B cell (primary cell): ENCODE results near the gene TAF1D. TPM values are rescaled to one million over a fixed set of nuclear protein-coding genes. Genes with fewer than 3 reads are reported as not detected.

Experiments used
- ATAC-seq: fragments of 200-7000 bp; cut with Tn5 transposase; one replicate; pipeline ENCODE4 v1.10.0; 2021; ENCODE audit warnings: low read depth, mild to moderate bottlenecking, moderate number of reproducible peaks, moderate library complexity
- CTCF ChIA-PET: fragments of 350-600 bp; sonication (Branson Sonifier 250); formaldehyde crosslinking; loops from one replicate; lab custom pipeline; 2021; ENCODE audit warnings: antibody characterized with exemption, inconsistent platforms; lab: Charles Lee
- POLR2A ChIA-PET: fragments of 350-600 bp; sonication (Branson Sonifier 250); formaldehyde crosslinking; loops from one replicate; lab custom pipeline; 2021; ENCODE audit warnings: antibody characterized with exemption; lab: Charles Lee
- DNase-seq: peaks from one replicate; pipeline ENCODE4 v3.0.0; 2013
- H2AFZ ChIP-seq: 2 replicates; pipeline ENCODE4 v1.6.1; 2012; ENCODE audit warnings: mild to moderate bottlenecking, low read depth, low read length; ENCODE audit not compliant: insufficient read depth, poor library complexity, severe bottlenecking
- H3K27ac ChIP-seq, 2 donors: 1 replicate in 1 of 2; 2 replicates in 1 of 2; pipeline ENCODE4 v1.5.1; 2012 to 2013; ENCODE audit warnings: low read length in 2 of 2, mild to moderate bottlenecking in 2 of 2, moderate library complexity in 1 of 2
- H3K27me3 ChIP-seq, 4 experiments: fragments of 200-600 bp in 1 of 4; sonication (generic) in 1 of 4; replicated peaks in 1 of 4; 1 replicate in 2 of 4; 2 replicates in 2 of 4; pipeline versions ENCODE4 v1.6.1 to v1.7.0; 2013 to 2016; ENCODE audit warnings: low read length in 3 of 4, mild to moderate bottlenecking in 2 of 4, mixed read lengths in 1 of 4, moderate library complexity in 1 of 4; ENCODE audit not compliant: insufficient read depth in 4 of 4, control insufficient read depth in 3 of 4; ENCODE audit errors: control extremely low read depth in 1 of 4
- H3K36me3 ChIP-seq, 2 experiments: replicated peaks in 1 of 2; 1 replicate in 1 of 2; 2 replicates in 1 of 2; pipeline versions ENCODE4 v1.6.1 to v1.7.1; 2013; ENCODE audit warnings: low read length in 1 of 2; ENCODE audit not compliant: insufficient read depth in 2 of 2, control insufficient read depth in 1 of 2; ENCODE audit errors: control extremely low read depth in 1 of 2, extremely low read depth in 1 of 2
- H3K4me1 ChIP-seq, 2 donors: fragments of 200-600 bp in 1 of 2; sonication (generic) in 1 of 2; 1 replicate in 1 of 2; 2 replicates in 1 of 2; pipeline versions ENCODE4 v1.5.1 to v1.6.1; 2013 to 2017; ENCODE audit warnings: low read length in 2 of 2; ENCODE audit not compliant: control insufficient read depth in 2 of 2, insufficient read depth in 2 of 2
- H3K4me2 ChIP-seq: replicated peaks from 2 replicates; pipeline ENCODE3; 2012; ENCODE audit warnings: mild to moderate bottlenecking, low read depth, low read length; ENCODE audit not compliant: poor library complexity, severe bottlenecking
- H3K4me3 ChIP-seq, 5 experiments: fragments of 200-600 bp in 1 of 5; sonication (generic) in 1 of 5; 1 replicate in 3 of 5; 2 replicates in 2 of 5; pipeline versions ENCODE4 v1.5.1 to v1.7.0; 2011 to 2016; ENCODE audit warnings: low read length in 4 of 5, mild to moderate bottlenecking in 4 of 5, low read depth in 2 of 5, control low read depth in 1 of 5, moderate library complexity in 1 of 5; ENCODE audit not compliant: insufficient read depth in 1 of 5; ENCODE audit errors: control extremely low read depth in 1 of 5, extremely low read depth in 1 of 5
- H3K79me2 ChIP-seq: fragments of 200-600 bp; sonication (generic); one replicate; pipeline ENCODE4 v1.6.0; 2016; ENCODE audit warnings: low read length; ENCODE audit not compliant: control insufficient read depth, insufficient read depth
- H3K9ac ChIP-seq: fragments of 200-600 bp; sonication (generic); 2 replicates; pipeline ENCODE4 v1.6.1; 2017; ENCODE audit warnings: mild to moderate bottlenecking, low read length, moderate library complexity
- H3K9me3 ChIP-seq, 3 donors: one replicate each; pipeline versions ENCODE4 v1.6.1 to v1.7.1; 2013; ENCODE audit warnings: low read length in 2 of 3; ENCODE audit not compliant: control insufficient read depth in 2 of 3, insufficient read depth in 1 of 3; ENCODE audit errors: control extremely low read depth in 1 of 3
- H4K20me1 ChIP-seq: 2 replicates; pipeline ENCODE4 v1.6.0; 2012; ENCODE audit warnings: mild to moderate bottlenecking, low read length; ENCODE audit not compliant: insufficient read depth, control insufficient read depth, poor library complexity, severe bottlenecking
- H3K27ac Mint-ChIP-seq: one replicate; pipeline ENCODE4 v1.8.0; 2021; ENCODE audit warnings: mixed read lengths
- H3K27me3 Mint-ChIP-seq: one replicate; pipeline ENCODE4 v1.8.0; 2021; ENCODE audit warnings: mixed read lengths
- H3K4me1 Mint-ChIP-seq: one replicate; pipeline ENCODE4 v1.8.0; 2021; ENCODE audit warnings: mixed read lengths
- H3K4me3 Mint-ChIP-seq: one replicate; pipeline ENCODE4 v1.8.0; 2021; ENCODE audit warnings: mixed read lengths
- H3K9me3 Mint-ChIP-seq: one replicate; pipeline ENCODE4 v1.8.0; 2022; ENCODE audit warnings: mixed read lengths; ENCODE audit not compliant: insufficient read depth
- CTCF ChIP-seq: fragments of 200-600 bp; IDR thresholded peaks from one replicate; pipeline ENCODE4 v1.8.0; 2022; ENCODE audit warnings: antibody characterized with exemption, mild to moderate bottlenecking
- EZH2 ChIP-seq: IDR thresholded peaks from 2 replicates; pipeline ENCODE4 v1.6.1; 2012; ENCODE audit warnings: borderline replicate concordance, low read depth, mild to moderate bottlenecking, moderate library complexity, low read length; ENCODE audit not compliant: insufficient read depth, poor library complexity, severe bottlenecking
- WGBS: methylation state at CpG from one replicate; pipeline ENCODE4 v1.1.5; 2013; ENCODE audit warnings: missing lambda C conversion rate; ENCODE audit not compliant: insufficient coverage; 5-methylcytosine and 5-hydroxymethylcytosine counted together
- intact Hi-C: fragments of 100-400 bp; cut with micrococcal nuclease; formaldehyde crosslinking; loops from one replicate; pipeline ENCODE4 v1.10.0; 2022
- polyA plus RNA-seq: library from polyadenylated mRNA; depleted of rRNA; stranded (reverse); fragments of >200 nt; gene quantifications from 2 replicates; pipeline ENCODE4 v1.2.3, GENCODE V29; 2012
- total RNA-seq, 2 donors: library from RNA; stranded (reverse); fragments of 120-200 nt in 1 of 2; gene quantifications; 1 replicate in 1 of 2; 2 replicates in 1 of 2; pipeline versions ENCODE4 v1.2.3 to v1.2.4, GENCODE V29; 2013 to 2022

Gene TAF1D
- total and polyA plus RNA-seq, 2 donors (not counting 1 experiment from before 2014, with no cell fraction given): 127 to 230 TPM

GRCh38 chr11:93710239-93710638 lies 31.1 kb downstream of the TAF1D start:
- ATAC-seq (no peak), DNase-seq (no peak)
- no peak overlapping the region for H3K27ac Mint-ChIP-seq
- no peak overlapping the region for H3K4me3 Mint-ChIP-seq
- Histone ChIP-seq H3K79me2 (peaks cover 11% of the 10 kb centered on the region), H3K4me1 (peaks cover 0 to 3% of the 10 kb centered on the region in 2 donors), H3K27me3 (no peaks in the 10 kb centered on the region), H3K4me3 (no peak overlapping the region), H2AFZ (no peak overlapping the region), H3K27ac (no peak overlapping the region), H3K4me2 (no peak overlapping the region), H3K9me3 (peaks cover 0 to 12% (median 6%) of the 10 kb centered on the region in 3 donors), H3K9ac (no peak overlapping the region), H3K36me3 (peaks cover 8 to 27% of the 10 kb centered on the region in 2 experiments), H4K20me1 (no peaks in the 10 kb centered on the region)
- POLR2A ChIA-PET: no interaction called here
- peaks cover 14% of the 10 kb centered on the region for H3K4me1 Mint-ChIP-seq
- intact Hi-C loops: no loop called here
- no CpG with 5 or more reads among the region's 1 CpG for WGBS
- H3K9me3 Mint-ChIP-seq: peaks cover 5% of the 10 kb centered on the region
- CTCF ChIA-PET: interaction anchor here (0.6 to 1.4 kb wide), 4 partner anchors 9 to 476 kb away, joined by 3 to 4 read pairs (median 3); partner anchors contain the start of genes C11orf54 and TAF1D
- TF ChIP-seq CTCF (no peak), EZH2 (no peak)
- no peaks in the 10 kb centered on the region for H3K27me3 Mint-ChIP-seq

GRCh38 chr11:93704237-93704636 lies 37.1 kb downstream of the TAF1D start:
- no CpG with 5 or more reads among the region's 2 CpGs for WGBS
- Histone ChIP-seq H3K9ac (no peak overlapping the region), H3K36me3 (peaks cover 4 to 44% of the 10 kb centered on the region in 2 experiments), H3K4me1 (peaks cover 0 to 3% of the 10 kb centered on the region in 2 donors), H3K9me3 (peaks cover 0 to 1% (median 0%) of the 10 kb centered on the region in 3 donors), H4K20me1 (no peaks in the 10 kb centered on the region), H3K27ac (no peak overlapping the region), H3K79me2 (no peaks in the 10 kb centered on the region), H3K4me3 (no peak overlapping the region), H2AFZ (no peak overlapping the region), H3K4me2 (no peak overlapping the region), H3K27me3 (no peaks in the 10 kb centered on the region)
- ChIA-PET CTCF (interaction anchor here (1.4 kb wide), 1 partner anchor 13 kb away, joined by 3 read pairs; no protein-coding TSS in a partner anchor), POLR2A (no interaction called here)
- Mint-ChIP-seq H3K9me3 (no peaks in the 10 kb centered on the region), H3K27ac (no peak overlapping the region), H3K4me3 (no peak overlapping the region), H3K4me1 (peaks cover 10% of the 10 kb centered on the region), H3K27me3 (no peaks in the 10 kb centered on the region)
- no peak for DNase-seq
- ATAC-seq: no peak
- TF ChIP-seq EZH2: no peak
- TF ChIP-seq CTCF: no peak
- intact Hi-C loops: no loop called here
